ENCODE data around the gene STK38L. TPM values are rescaled to one million over a fixed set of nuclear protein-coding genes. Genes with fewer than 3 reads are reported as not detected.

STK38L gene
- total RNA-seq, 1 donor from 2014 or later: 36.0 TPM

- no peaks in the 10 kb centered on the region for H3K27me3 ChIP-seq
- H3K36me3 ChIP-seq: no peaks in the 10 kb centered on the region
- no peak overlapping the region for H3K4me3 ChIP-seq
- intact Hi-C loops (cut with DNase I): no loop called here
- H3K27ac ChIP-seq: no peak overlapping the region
- H3K4me1 ChIP-seq: no peaks in the 10 kb centered on the region
- DNase-seq (no peak), ATAC-seq (no peak)
- H3K9me3 ChIP-seq: no peaks in the 10 kb centered on the region
- TF ChIP-seq CTCF (IDR thresholded peaks at IDR 0.05): no peak
These were observed 46.5 kb downstream of the STK38L start for GRCh38 chr12:27290501-27291168.

- TF ChIP-seq CTCF (IDR thresholded peaks at IDR 0.05): no peak
These were observed 47.8 kb downstream of the STK38L start for GRCh38 chr12:27291862-27292261.

GRCh38 chr12:27292718-27293117, 48.6 kb downstream of the STK38L start:
- no peaks in the 10 kb centered on the region for H3K36me3 ChIP-seq
- intact Hi-C loops (cut with DNase I): no loop called here
- TF ChIP-seq CTCF (IDR thresholded peaks at IDR 0.05): no peak
- H3K27me3 ChIP-seq: no peaks in the 10 kb centered on the region
- H3K27ac ChIP-seq: no peak overlapping the region
- ATAC-seq (no peak), DNase-seq (no peak)
- H3K9me3 ChIP-seq: no peaks in the 10 kb centered on the region
- no peaks in the 10 kb centered on the region for H3K4me1 ChIP-seq
- no peak overlapping the region for H3K4me3 ChIP-seq

More at GRCh38 chr12:27291862-27292261, 47.8 kb downstream of the STK38L start:
- Histone ChIP-seq H3K36me3 (no peaks in the 10 kb centered on the region), H3K4me1 (no peaks in the 10 kb centered on the region), H3K27ac (no peak overlapping the region), H3K9me3 (no peaks in the 10 kb centered on the region), H3K4me3 (no peak overlapping the region), H3K27me3 (no peaks in the 10 kb centered on the region)
- intact Hi-C loops (cut with DNase I): no loop called here
- ATAC-seq (no peak), DNase-seq (no peak)

- H3K4me1 ChIP-seq: no peaks in the 10 kb centered on the region
- no peaks in the 10 kb centered on the region for H3K27me3 ChIP-seq
- H3K36me3 ChIP-seq: peaks cover 4% of the 10 kb centered on the region
- H3K4me3 ChIP-seq: no peak overlapping the region
- no peak for TF ChIP-seq CTCF (IDR thresholded peaks at IDR 0.05)
- no peaks in the 10 kb centered on the region for H3K9me3 ChIP-seq
- intact Hi-C loops (cut with DNase I): no loop called here
- ATAC-seq (no peak), DNase-seq (no peak)
- H3K27ac ChIP-seq: no peak overlapping the region
These were observed 49.4 kb downstream of the STK38L start for GRCh38 chr12:27293463-27293862.

GRCh38 chr12:27296674-27297073, 52.6 kb downstream of the STK38L start:
- no peaks in the 10 kb centered on the region for H3K4me1 ChIP-seq
- H3K9me3 ChIP-seq: no peaks in the 10 kb centered on the region
- no peak for TF ChIP-seq CTCF (IDR thresholded peaks at IDR 0.05)
- no peaks in the 10 kb centered on the region for H3K27me3 ChIP-seq
- DNase-seq (no peak), ATAC-seq (no peak)
- no peak overlapping the region for H3K4me3 ChIP-seq
- no peak overlapping the region for H3K27ac ChIP-seq
- H3K36me3 ChIP-seq: peaks cover 11% of the 10 kb centered on the region
- intact Hi-C loops (cut with DNase I): no loop called here

- Histone ChIP-seq H3K36me3 (peaks cover 16% of the 10 kb centered on the region), H3K4me1 (no peaks in the 10 kb centered on the region), H3K27ac (no peak overlapping the region), H3K27me3 (no peaks in the 10 kb centered on the region), H3K4me3 (no peak overlapping the region), H3K9me3 (no peaks in the 10 kb centered on the region)
- intact Hi-C loops (cut with DNase I): no loop called here
- ATAC-seq: no peak
- no peak for DNase-seq
- no peak for TF ChIP-seq CTCF (IDR thresholded peaks at IDR 0.05)
These were observed 53.5 kb downstream of the STK38L start for GRCh38 chr12:27297566-27297965.

All from upper lobe of right lung (tissue), 1 donor.